K562 (cell line): ENCODE results near the gene NEIL1. TPM values are rescaled to one million over a fixed set of nuclear protein-coding genes. Genes with fewer than 3 reads are reported as not detected.

Source experiments
- DMBX1 ChIP-seq: fragments of 250-450 bp; sonication (Bioruptor Pico); IDR thresholded peaks from 2 replicates; pipeline ENCODE4 v1.8.0; 2022; ENCODE audit warnings: inconsistent platforms, mild to moderate bottlenecking, moderate library complexity, borderline replicate concordance
- E2F1 ChIP-seq: sonication (generic); formaldehyde crosslinking; IDR thresholded peaks from 2 replicates; pipeline ENCODE4 v1.8.1; 2023; ENCODE audit warnings: mild to moderate bottlenecking, missing genetic modification reagents, moderate library complexity
- HDAC2 ChIP-seq: fragments of 450-650 bp; IDR thresholded peaks from 2 replicates; pipeline ENCODE4 v1.6.1; 2016; ENCODE audit warnings: mild to moderate bottlenecking
- ILF3 ChIP-seq: fragments of 450-650 bp; IDR thresholded peaks from 2 replicates; pipeline ENCODE4 v1.6.1; 2018; ENCODE audit warnings: antibody characterized with exemption, mild to moderate bottlenecking, moderate library complexity, borderline replicate concordance
- MXI1 ChIP-seq: IDR thresholded peaks from 2 replicates; pipeline ENCODE4 v1.6.1; 2011; ENCODE audit warnings: low read depth, mild to moderate bottlenecking, improper control_type of control experiment, low read length
- NCOR1 ChIP-seq: fragments of 450-650 bp; IDR thresholded peaks from 2 replicates; pipeline ENCODE4 v1.6.1; 2016; ENCODE audit warnings: mild to moderate bottlenecking, moderate library complexity
- NKRF ChIP-seq: fragments of 450-650 bp; IDR thresholded peaks from 2 replicates; pipeline ENCODE4 v1.6.1; 2016; ENCODE audit warnings: borderline replicate concordance
- NR0B1 ChIP-seq: fragments of 450-650 bp; IDR thresholded peaks from one replicate; pipeline ENCODE4 v1.6.1; 2018; ENCODE audit warnings: mild to moderate bottlenecking, moderate library complexity; ENCODE audit not compliant: partially characterized antibody
- NR1H2 ChIP-seq: sonication (generic); formaldehyde crosslinking; IDR thresholded peaks from 2 replicates; pipeline ENCODE4 v1.4.0; 2020; ENCODE audit warnings: mild to moderate bottlenecking, missing genetic modification reagents
- PATZ1 ChIP-seq: fragments of 250-450 bp; sonication (Bioruptor Pico); IDR thresholded peaks from 2 replicates; pipeline ENCODE4 v1.5.0; 2020; ENCODE audit warnings: mild to moderate bottlenecking, borderline replicate concordance
- PHB2 ChIP-seq: fragments of 450-650 bp; IDR thresholded peaks from 2 replicates; pipeline ENCODE4 v1.6.1; 2017; ENCODE audit warnings: low read depth
- SMARCE1 ChIP-seq: fragments of 450-650 bp; IDR thresholded peaks from 2 replicates; pipeline ENCODE4 v1.7.1; 2016; ENCODE audit warnings: mild to moderate bottlenecking
- YBX1 ChIP-seq: fragments of 450-650 bp; IDR thresholded peaks from 2 replicates; pipeline ENCODE4 v1.7.1; 2016; ENCODE audit warnings: mild to moderate bottlenecking
- ZBTB43 ChIP-seq: sonication (generic); formaldehyde crosslinking; IDR thresholded peaks from 2 replicates; pipeline ENCODE4 v1.8.0; 2023; ENCODE audit warnings: mild to moderate bottlenecking, missing genetic modification reagents
- ZC3H11A ChIP-seq: IDR thresholded peaks from 2 replicates; pipeline ENCODE4 v1.6.1; 2012; ENCODE audit warnings: low read depth, low read length, improper control_type of control experiment
- ZFP1 ChIP-seq: fragments of 450-650 bp; formaldehyde crosslinking; IDR thresholded peaks from 2 replicates; pipeline ENCODE4 v1.4.0; 2020; ENCODE audit warnings: mild to moderate bottlenecking, mixed read lengths
- ZNF280A ChIP-seq: fragments of 450-650 bp; IDR thresholded peaks from 2 replicates; pipeline ENCODE4 v1.6.1; 2018; ENCODE audit warnings: mild to moderate bottlenecking, low read depth; ENCODE audit not compliant: partially characterized antibody
- ZNF766 ChIP-seq: fragments of 200-800 bp; sonication (Bioruptor generic); conservative IDR thresholded peaks from 2 replicates; pipeline ENCODE4 v1.6.1; 2016; ENCODE audit warnings: missing genetic modification characterization, missing compliant biosample characterization
- polyA plus RNA-seq, 8 experiments: library from polyadenylated mRNA; depleted of rRNA in 4 of 8; stranded (reverse) in 5 of 8; unstranded in 3 of 8; fragments of >200 nt; fragmentation: Nextera tagmentation in 2 of 8; fragmentation: Illumina TruSeq in 1 of 8; extraction: Ambion mirVana in 2 of 8; extraction: Trizol in 1 of 8; gene quantifications; 2 replicates each; pipeline versions ENCODE4 v1.2.1 to v1.2.3, GENCODE V29; 2011 to 2014; ENCODE audit warnings: inconsistent platforms in 1 of 8, missing spikeins in 1 of 8
- total RNA-seq, 7 experiments: library from RNA; depleted of rRNA in 6 of 7; stranded (reverse); fragments of >200 nt in 6 of 7; fragmentation: Illumina TruSeq in 2 of 7; extraction: Trizol in 2 of 7; gene quantifications; 2 replicates each; pipeline versions ENCODE4 v1.2.1 to v1.2.3, GENCODE V29; 2011 to 2021; ENCODE audit warnings: low replicate concordance in 1 of 7

The NEIL1 gene
- total and polyA plus RNA-seq, 9 of the 15 experiments (the other 6 are each of a cell fraction or from before 2014, with no cell fraction given) = 0.14 to 4.3 (median 2.4) TPM

GRCh38 chr15:75335705-75336355, 11.0 kb upstream of the NEIL1 start, which contains the start of gene COMMD4 (continued):
- peak; percentile 77 for TF ChIP-seq ZNF766 (CRISPR knock-in tag)
- no peak for TF ChIP-seq ZC3H11A
- no peak for TF ChIP-seq ZBTB43 (CRISPR knock-in tag)
- peak; percentile 61; the same call in 1 of the 2 replicates for TF ChIP-seq E2F1 (CRISPR knock-in tag)
- TF ChIP-seq NR0B1 = no peak
- TF ChIP-seq HDAC2 = peak; percentile 87
- no peak for TF ChIP-seq ZNF280A
- no peak for TF ChIP-seq NR1H2 (CRISPR knock-in tag)
- TF ChIP-seq DMBX1 (CRISPR knock-in tag) = peak; percentile 58; the same call in 1 of the 2 replicates
- TF ChIP-seq NCOR1 = peak; percentile 40; the same call in 1 of the 2 replicates
- no peak for TF ChIP-seq ILF3
- TF ChIP-seq YBX1 = no peak
- TF ChIP-seq MXI1 = no peak
- peak; percentile 98 for TF ChIP-seq NKRF
- TF ChIP-seq ZFP1 (CRISPR knock-in tag) = no peak
- peak; percentile 54; the same call in 1 of the 2 replicates for TF ChIP-seq SMARCE1
- no peak for TF ChIP-seq PATZ1 (CRISPR knock-in tag)
- no peak for TF ChIP-seq PHB2
